HEK293 (cell line): ENCODE data around the gene GRM5.

Experiments
- CTCF ChIA-PET: fragments of 350-600 bp; formaldehyde crosslinking; extraction: SDS; loops from one replicate; lab custom pipeline; 2021; ENCODE audit warnings: antibody characterized with exemption; lab: Yijun Ruan, JAX
- POLR2A ChIA-PET: fragments of 300-600 bp; formaldehyde crosslinking; extraction: SDS; loops from one replicate; lab custom pipeline; 2020; ENCODE audit warnings: antibody characterized with exemption, inconsistent platforms; lab: Yijun Ruan, JAX
- H3K27ac ChIP-seq: fragments of 200-500 bp; sonication (Bioruptor generic); 2 replicates; pipeline ENCODE4 v1.5.1; 2014; ENCODE audit warnings: low read depth, low read length, control low read depth, inconsistent platforms; ENCODE audit errors: extremely low read depth
- H3K36me3 ChIP-seq, 2 experiments: fragments of 200-500 bp in 1 of 2; sonication (Bioruptor generic) in 1 of 2; 1 replicate in 1 of 2; 2 replicates in 1 of 2; pipeline ENCODE4 v1.5.1; 2014 to 2017; ENCODE audit warnings: inconsistent platforms in 2 of 2, low read length in 2 of 2; ENCODE audit not compliant: control insufficient read depth in 2 of 2, insufficient read depth in 1 of 2
- H3K4me1 ChIP-seq: fragments of 200-500 bp; sonication (Bioruptor generic); 2 replicates; pipeline ENCODE4 v1.5.1; 2014; ENCODE audit warnings: mild to moderate bottlenecking, low read length, inconsistent platforms; ENCODE audit not compliant: control insufficient read depth, insufficient read depth
- H3K4me3 ChIP-seq: 2 replicates; pipeline ENCODE4 v1.5.1; 2011; ENCODE audit warnings: low read depth, mild to moderate bottlenecking, control low read depth, low read length, moderate library complexity
- H3K9me3 ChIP-seq: fragments of 200-500 bp; sonication (Bioruptor generic); 2 replicates; pipeline ENCODE4 v1.5.1; 2014; ENCODE audit warnings: low read depth, low read length, inconsistent platforms; ENCODE audit not compliant: control insufficient read depth, insufficient read depth
- CTCF ChIP-seq: fragments of 450-650 bp; formaldehyde crosslinking; IDR thresholded peaks from 2 replicates; pipeline ENCODE4 v1.5.1; 2016; ENCODE audit warnings: missing biosample characterization, missing genetic modification characterization
- GLI4 ChIP-seq: fragments of 450-650 bp; formaldehyde crosslinking; IDR thresholded peaks from 2 replicates; pipeline ENCODE4 v1.5.1; 2016; ENCODE audit warnings: missing biosample characterization, missing genetic modification characterization
- KLF1 ChIP-seq: fragments of 450-650 bp; formaldehyde crosslinking; IDR thresholded peaks from 2 replicates; pipeline ENCODE4 v1.5.1; 2016; ENCODE audit warnings: missing biosample characterization, missing genetic modification characterization
- OVOL3 ChIP-seq: fragments of 450-650 bp; formaldehyde crosslinking; IDR thresholded peaks from 2 replicates; pipeline ENCODE4 v1.5.1; 2016; ENCODE audit warnings: missing biosample characterization, missing genetic modification characterization
- PBX3 ChIP-seq: sonication (generic); formaldehyde crosslinking; IDR thresholded peaks from 2 replicates; pipeline ENCODE4 v1.8.1; 2022; ENCODE audit warnings: mild to moderate bottlenecking, moderate library complexity, missing genetic modification reagents
- PRDM10 ChIP-seq: fragments of 450-650 bp; formaldehyde crosslinking; IDR thresholded peaks from 2 replicates; pipeline ENCODE4 v1.5.1; 2016; ENCODE audit warnings: missing biosample characterization, missing genetic modification characterization
- SCRT2 ChIP-seq: fragments of 450-650 bp; formaldehyde crosslinking; IDR thresholded peaks from 2 replicates; pipeline ENCODE4 v1.5.1; 2016; ENCODE audit warnings: missing biosample characterization, missing genetic modification characterization
- ZNF138 ChIP-seq: fragments of 450-650 bp; formaldehyde crosslinking; IDR thresholded peaks from 2 replicates; pipeline ENCODE4 v1.5.1; 2016; ENCODE audit warnings: missing biosample characterization, missing genetic modification characterization, borderline replicate concordance
- ZNF140 ChIP-seq: fragments of 450-650 bp; formaldehyde crosslinking; IDR thresholded peaks from 2 replicates; pipeline ENCODE4 v1.5.1; 2016; ENCODE audit warnings: missing biosample characterization, missing genetic modification characterization
- ZNF248 ChIP-seq: fragments of 450-650 bp; formaldehyde crosslinking; IDR thresholded peaks from 2 replicates; pipeline ENCODE4 v1.5.1; 2017; ENCODE audit warnings: missing biosample characterization, missing genetic modification characterization
- ZNF266 ChIP-seq: fragments of 450-650 bp; formaldehyde crosslinking; IDR thresholded peaks from 2 replicates; pipeline ENCODE4 v1.5.1; 2016; ENCODE audit warnings: missing biosample characterization, missing genetic modification characterization, low read depth
- ZNF311 ChIP-seq: fragments of 450-650 bp; formaldehyde crosslinking; IDR thresholded peaks from 2 replicates; pipeline ENCODE4 v1.5.1; 2017; ENCODE audit warnings: missing biosample characterization, missing genetic modification characterization, borderline replicate concordance
- ZNF324 ChIP-seq: fragments of 450-650 bp; formaldehyde crosslinking; IDR thresholded peaks from 2 replicates; pipeline ENCODE4 v1.5.1; 2016; ENCODE audit warnings: missing biosample characterization, missing genetic modification characterization
- ZNF37A ChIP-seq: fragments of 450-650 bp; IDR thresholded peaks from 2 replicates; pipeline ENCODE4 v1.5.1; 2018; ENCODE audit warnings: missing biosample characterization, missing genetic modification characterization
- ZNF501 ChIP-seq: fragments of 450-650 bp; formaldehyde crosslinking; IDR thresholded peaks from 2 replicates; pipeline ENCODE4 v1.5.1; 2016; ENCODE audit warnings: missing biosample characterization, missing genetic modification characterization
- ZNF510 ChIP-seq: fragments of 450-650 bp; formaldehyde crosslinking; IDR thresholded peaks from 2 replicates; pipeline ENCODE4 v1.5.1; 2018; ENCODE audit warnings: mild to moderate bottlenecking, missing genetic modification characterization, missing biosample characterization; ENCODE audit not compliant: insufficient replicate concordance
- ZNF558 ChIP-seq: fragments of 450-650 bp; formaldehyde crosslinking; IDR thresholded peaks from 2 replicates; pipeline ENCODE4 v1.5.1; 2016; ENCODE audit warnings: missing biosample characterization, missing genetic modification characterization
- ZNF580 ChIP-seq: fragments of 450-650 bp; formaldehyde crosslinking; IDR thresholded peaks from 2 replicates; pipeline ENCODE4 v1.5.1; 2016; ENCODE audit warnings: missing biosample characterization, missing genetic modification characterization
- ZNF658 ChIP-seq: fragments of 450-650 bp; formaldehyde crosslinking; IDR thresholded peaks from 2 replicates; pipeline ENCODE4; 2016; ENCODE audit warnings: missing biosample characterization, missing genetic modification characterization
- ZNF791 ChIP-seq: fragments of 450-650 bp; formaldehyde crosslinking; IDR thresholded peaks from 2 replicates; pipeline ENCODE4 v1.5.1; 2016; ENCODE audit warnings: missing biosample characterization, missing genetic modification characterization
- ZNF843 ChIP-seq: fragments of 450-650 bp; formaldehyde crosslinking; IDR thresholded peaks from 2 replicates; pipeline ENCODE4 v1.5.1; 2016; ENCODE audit warnings: missing biosample characterization, missing genetic modification characterization
- ZSCAN16 ChIP-seq: fragments of 450-650 bp; formaldehyde crosslinking; IDR thresholded peaks from 2 replicates; pipeline ENCODE4 v1.5.1; 2016; ENCODE audit warnings: missing biosample characterization, missing genetic modification characterization
- ZSCAN4 ChIP-seq: fragments of 450-650 bp; formaldehyde crosslinking; IDR thresholded peaks from 2 replicates; pipeline ENCODE4 v1.5.1; 2017; ENCODE audit warnings: missing biosample characterization, missing genetic modification characterization
- ZXDB ChIP-seq: fragments of 450-650 bp; formaldehyde crosslinking; IDR thresholded peaks from 2 replicates; pipeline ENCODE4 v1.5.1; 2016; ENCODE audit warnings: missing biosample characterization, missing genetic modification characterization

The GRM5 gene

GRCh38 chr11:88491674-88492073, 574.1 kb downstream of the GRM5 start:
- TF ChIP-seq ZNF37A (tag by site-specific recombination) (no peak), KLF1 (tag by site-specific recombination) (no peak), ZNF658 (no peak), ZNF324 (tag by site-specific recombination) (no peak), ZSCAN16 (tag by site-specific recombination) (no peak), CTCF (tag by site-specific recombination) (no peak), ZNF248 (tag by site-specific recombination) (no peak), PRDM10 (tag by site-specific recombination) (no peak)
- H3K4me3 ChIP-seq, result no peak overlapping the region
- H3K9me3 ChIP-seq, result no peaks in the 10 kb centered on the region
- ChIA-PET CTCF (no interaction called here), POLR2A (no interaction called here)
- H3K27ac ChIP-seq, result no peak overlapping the region
- no peaks in the 10 kb centered on the region for H3K36me3 ChIP-seq
- H3K4me1 ChIP-seq, result no peaks in the 10 kb centered on the region

GRCh38 chr11:88489030-88489429, 576.8 kb downstream of the GRM5 start:
- no peaks in the 10 kb centered on the region for H3K9me3 ChIP-seq
- ChIA-PET POLR2A (no interaction called here), CTCF (no interaction called here)
- no peak overlapping the region for H3K27ac ChIP-seq
- H3K4me3 ChIP-seq, result no peak overlapping the region
- H3K36me3 ChIP-seq, result no peaks in the 10 kb centered on the region
- H3K4me1 ChIP-seq, result no peaks in the 10 kb centered on the region
- TF ChIP-seq ZNF580 (tag by site-specific recombination) (no peak), SCRT2 (no peak), ZNF843 (no peak), GLI4 (tag by site-specific recombination) (no peak), PBX3 (CRISPR knock-in tag) (no peak), ZSCAN4 (tag by site-specific recombination) (no peak), ZNF558 (tag by site-specific recombination) (no peak), ZNF510 (tag by site-specific recombination) (no peak), ZNF501 (tag by site-specific recombination) (no peak), ZNF138 (no peak), ZNF266 (tag by site-specific recombination) (no peak), ZNF791 (tag by site-specific recombination) (no peak), ZNF311 (tag by site-specific recombination) (no peak), ZXDB (tag by site-specific recombination) (no peak), ZNF140 (tag by site-specific recombination) (no peak), OVOL3 (no peak)
